HFFc6 (cell line): ENCODE data around the gene NALF2. TPM values are rescaled to one million over a fixed set of nuclear protein-coding genes. Genes with fewer than 3 reads are reported as not detected.

Experiments
- DNase-seq: peaks from one replicate; pipeline ENCODE4 v3.0.0-alpha.2; 2018
- H3K27ac Mint-ChIP-seq: 2 replicates; pipeline ENCODE4 v1.8.0; 2020; ENCODE audit warnings: mild to moderate bottlenecking, mixed read lengths
- H3K27me3 Mint-ChIP-seq: 2 replicates; pipeline ENCODE4 v1.8.0; 2021; ENCODE audit warnings: mild to moderate bottlenecking, moderate library complexity, mixed read lengths; ENCODE audit not compliant: insufficient read depth
- H3K36me3 Mint-ChIP-seq: 2 replicates; pipeline ENCODE4 v1.8.0; 2021; ENCODE audit warnings: low read depth, mixed read lengths
- H3K4me1 Mint-ChIP-seq: 2 replicates; pipeline ENCODE4 v1.8.0; 2020; ENCODE audit warnings: low read depth, mixed read lengths
- H3K4me3 Mint-ChIP-seq: 2 replicates; pipeline ENCODE4 v1.8.0; 2020; ENCODE audit warnings: mild to moderate bottlenecking, moderate library complexity, mixed read lengths
- H3K9me3 Mint-ChIP-seq: 2 replicates; pipeline ENCODE4 v1.8.0; 2020; ENCODE audit warnings: mild to moderate bottlenecking, mixed read lengths
- long read RNA-seq: library from polyadenylated mRNA; unstranded; transcript quantifications from one replicate; pipeline ENCODE4 v2.0.0, GENCODE V29; 2019
- total RNA-seq, 6 experiments: library from RNA; stranded (reverse); fragmentation: NEBNext Ultra II Directional; extraction: Animal tissue kit (Norgen Biotek cat#: 25700); gene quantifications; 2 replicates in 1 of 6; 3 replicates in 5 of 6; pipeline ENCODE4 v1.2.3, GENCODE V29; 2021
- TF ChIP-seq, protein P1 (sequence below): fragments of 200-600 bp; sonication (generic); IDR thresholded peaks from 2 replicates; pipeline ENCODE4 v1.5.0; 2021; ENCODE audit warnings: antibody characterized with exemption, mild to moderate bottlenecking

The NALF2 gene
- not detected for total RNA-seq
- long read RNA-seq = 0 reads

DNA sequence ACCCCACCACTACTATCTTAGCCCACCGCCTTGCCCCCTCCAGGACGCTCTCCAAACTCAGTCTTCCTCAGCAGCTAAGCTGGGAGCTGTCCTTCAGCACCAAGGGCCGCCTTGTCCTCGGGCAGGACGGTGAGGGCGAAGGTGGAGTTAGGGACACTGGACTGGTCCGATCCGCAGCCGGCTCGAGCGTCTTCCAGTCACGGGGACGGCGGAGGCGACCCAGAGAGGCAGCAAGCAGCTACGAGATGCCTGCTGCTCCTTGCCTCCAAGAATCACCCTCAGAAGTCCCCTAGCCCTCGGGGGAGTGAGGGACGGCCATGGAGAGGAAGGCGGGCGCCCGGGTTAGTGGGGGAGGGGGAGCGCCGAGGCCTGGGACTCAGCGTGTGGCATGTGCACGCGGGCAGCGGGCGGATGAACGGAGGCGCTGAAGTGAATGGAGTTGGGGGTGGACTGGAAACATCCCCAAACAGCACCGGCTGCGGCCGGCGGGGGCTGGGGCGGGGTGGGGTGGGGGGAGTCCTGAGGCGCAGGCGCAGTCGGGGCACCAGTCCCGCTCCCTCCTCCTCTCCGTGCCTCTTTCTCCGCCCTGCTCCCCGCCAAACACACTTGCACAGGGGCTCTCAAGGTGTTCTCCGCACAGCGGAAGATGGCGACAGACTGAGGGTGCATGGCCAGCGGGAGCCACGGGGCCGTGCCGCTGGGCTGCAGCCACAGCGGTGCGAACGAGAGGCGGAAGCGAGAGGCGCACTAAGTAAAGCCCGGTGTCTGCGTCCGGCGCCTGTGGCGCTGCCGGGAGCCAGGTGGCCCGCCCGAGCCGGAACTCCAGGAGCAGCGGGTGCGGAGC lies at the start of gene NALF2:
Gene NALF2 (plus strand): TSS at position 545 of the 844 bp plus-strand sequence. CDS start 957 bp downstream, outside the sequence.
- Mint-ChIP-seq H3K9me3 (no peaks in the 10 kb centered on the region), H3K27me3 (peaks cover 14% of the 10 kb centered on the region), H3K27ac (no peak within 1 kb of the TSS), H3K36me3 (no peaks in the 10 kb centered on the region), H3K4me3 (no peak within 1 kb of the TSS), H3K4me1 (no peaks in the 10 kb centered on the region)
- DNase-seq = no peak
- TF ChIP-seq, protein P1, sequence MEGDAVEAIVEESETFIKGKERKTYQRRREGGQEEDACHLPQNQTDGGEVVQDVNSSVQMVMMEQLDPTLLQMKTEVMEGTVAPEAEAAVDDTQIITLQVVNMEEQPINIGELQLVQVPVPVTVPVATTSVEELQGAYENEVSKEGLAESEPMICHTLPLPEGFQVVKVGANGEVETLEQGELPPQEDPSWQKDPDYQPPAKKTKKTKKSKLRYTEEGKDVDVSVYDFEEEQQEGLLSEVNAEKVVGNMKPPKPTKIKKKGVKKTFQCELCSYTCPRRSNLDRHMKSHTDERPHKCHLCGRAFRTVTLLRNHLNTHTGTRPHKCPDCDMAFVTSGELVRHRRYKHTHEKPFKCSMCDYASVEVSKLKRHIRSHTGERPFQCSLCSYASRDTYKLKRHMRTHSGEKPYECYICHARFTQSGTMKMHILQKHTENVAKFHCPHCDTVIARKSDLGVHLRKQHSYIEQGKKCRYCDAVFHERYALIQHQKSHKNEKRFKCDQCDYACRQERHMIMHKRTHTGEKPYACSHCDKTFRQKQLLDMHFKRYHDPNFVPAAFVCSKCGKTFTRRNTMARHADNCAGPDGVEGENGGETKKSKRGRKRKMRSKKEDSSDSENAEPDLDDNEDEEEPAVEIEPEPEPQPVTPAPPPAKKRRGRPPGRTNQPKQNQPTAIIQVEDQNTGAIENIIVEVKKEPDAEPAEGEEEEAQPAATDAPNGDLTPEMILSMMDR = no peak

- TF ChIP-seq, protein P1 = no peak
- Mint-ChIP-seq H3K9me3 (no peaks in the 10 kb centered on the region), H3K4me1 (no peaks in the 10 kb centered on the region), H3K4me3 (no peak overlapping the region), H3K27ac (no peak overlapping the region), H3K27me3 (peaks cover 2% of the 10 kb centered on the region; the same call in 1 of the 2 replicates), H3K36me3 (no peaks in the 10 kb centered on the region)
- no peak for DNase-seq
Observed at GRCh38 chrX:69457756-69458155, 46.4 kb upstream of the NALF2 start.

GRCh38 chrX:69466546-69466945 lies 37.6 kb upstream of the NALF2 start:
- H3K36me3 Mint-ChIP-seq = no peaks in the 10 kb centered on the region
- DNase-seq = no peak
- no peaks in the 10 kb centered on the region for H3K9me3 Mint-ChIP-seq
- no peaks in the 10 kb centered on the region for H3K4me1 Mint-ChIP-seq
- TF ChIP-seq, protein P1 = no peak
- no peak overlapping the region for H3K4me3 Mint-ChIP-seq
- peaks cover 1% of the 10 kb centered on the region; the same call in 1 of the 2 replicates for H3K27me3 Mint-ChIP-seq
- no peak overlapping the region for H3K27ac Mint-ChIP-seq

DNA sequence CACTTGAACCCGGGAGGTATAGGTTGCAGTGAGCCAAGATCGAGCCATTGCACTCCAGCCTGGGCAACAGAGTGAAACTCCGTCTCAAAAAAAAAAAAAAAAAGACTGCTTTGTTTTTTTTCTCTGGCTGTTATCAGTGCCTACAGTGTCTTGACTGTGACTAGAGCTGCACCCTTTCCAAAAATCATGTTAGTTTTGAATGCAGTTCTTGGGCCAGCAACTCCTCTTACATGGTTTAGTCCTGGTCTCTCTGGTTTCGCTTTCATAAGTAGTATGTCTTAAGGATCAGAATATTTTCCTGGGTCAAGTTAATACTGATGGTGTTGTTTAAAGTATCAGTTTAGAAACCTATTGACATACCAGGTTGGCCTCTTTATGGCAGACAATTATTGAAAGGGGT lies 34.2 kb upstream of the NALF2 start:
- DNase-seq = no peak
- H3K27ac Mint-ChIP-seq = no peak overlapping the region

DNA sequence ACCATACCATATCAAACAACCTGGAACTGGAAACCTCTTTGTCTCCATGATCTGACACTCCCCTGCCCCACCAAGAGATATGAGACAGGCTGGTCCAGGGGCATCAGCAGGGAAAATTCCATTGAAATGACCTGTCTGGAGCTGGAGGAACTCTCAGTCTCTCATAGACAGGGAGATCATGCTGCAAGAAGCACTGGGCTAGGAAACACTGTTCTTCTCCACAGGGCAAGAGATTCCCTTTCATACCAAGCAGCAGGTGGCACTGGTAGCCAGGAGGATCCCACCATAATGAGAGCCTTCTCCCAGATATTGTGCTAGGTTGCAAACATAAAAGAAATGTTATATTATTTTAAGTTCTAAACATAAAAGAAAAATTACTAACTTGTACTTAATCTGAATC lies 14.5 kb upstream of the NALF2 start:
- Mint-ChIP-seq H3K4me1 (no peaks in the 10 kb centered on the region), H3K36me3 (no peaks in the 10 kb centered on the region), H3K4me3 (no peak overlapping the region), H3K27me3 (peaks cover 2% of the 10 kb centered on the region; the same call in 1 of the 2 replicates), H3K27ac (no peak overlapping the region), H3K9me3 (no peaks in the 10 kb centered on the region)
- DNase-seq = no peak
- TF ChIP-seq, protein P1 = no peak

More for the DNA sequence above, 34.2 kb upstream of the NALF2 start:
- Mint-ChIP-seq H3K36me3 (no peaks in the 10 kb centered on the region), H3K4me3 (no peak overlapping the region), H3K9me3 (no peaks in the 10 kb centered on the region), H3K27me3 (peaks cover 1% of the 10 kb centered on the region; the same call in 1 of the 2 replicates), H3K4me1 (no peaks in the 10 kb centered on the region)
- TF ChIP-seq, protein P1 = no peak
